ENCODE measurements around the gene ZXDC. TPM values are rescaled to one million over a fixed set of nuclear protein-coding genes. Genes with fewer than 3 reads are reported as not detected.

The ZXDC gene
- total RNA-seq, 1 experiment from 2014 or later, result 28.3 TPM

GRCh38 chr3:126486360-126486847, 10.7 kb upstream of the ZXDC start:
- no peak overlapping the region for H4K91ac ChIP-seq (ENCODE audit: insufficient read length, low read depth, low read length)
- H2BK120ac ChIP-seq (ENCODE audit: low read depth, low read length, poor library complexity, severe bottlenecking), result no peak overlapping the region
- no peaks in the 10 kb centered on the region for H3K79me2 ChIP-seq (ENCODE audit: insufficient read depth, low read length)
- no peak overlapping the region for H2BK20ac ChIP-seq (ENCODE audit: low read depth, low read length, poor library complexity, severe bottlenecking)
- no peak overlapping the region for H2BK5ac ChIP-seq (ENCODE audit: insufficient read length, low read length)
- H3K27ac ChIP-seq (ENCODE audit: insufficient read length, low read depth, low read length), result no peak overlapping the region
- no peaks in the 10 kb centered on the region for H4K20me1 ChIP-seq (ENCODE audit: control insufficient read depth, insufficient read depth, insufficient read length)
- H3K4me1 ChIP-seq (ENCODE audit: insufficient read depth, low read length), result peaks cover 8% of the 10 kb centered on the region; the same call in 1 of the 2 replicates
- Mint-ChIP-seq H3K36me3 (ENCODE audit: insufficient read depth in 1 of 3, low read depth in 3 of 3) (no peaks in the 10 kb centered on the region), H3K4me3 (no peak overlapping the region), H3K27ac (no peak overlapping the region; a peak in 1 of 7 replicates), H3K9me3 (no peaks in the 10 kb centered on the region; a peak in 1 of 5 replicates), H3K27me3 (ENCODE audit: low read depth) (peaks cover 5% of the 10 kb centered on the region), H3K4me1 (peaks cover 32 to 44% of the 10 kb centered on the region in 2 experiments)
- DNase-seq, result no peak
- no peak overlapping the region for H2AK5ac ChIP-seq (ENCODE audit: insufficient read length, low read length)
- no peak overlapping the region for H2AFZ ChIP-seq (ENCODE audit: low read length)
- H2BK12ac ChIP-seq (ENCODE audit: insufficient read length, low read depth, low read length), result no peak overlapping the region
- H3K23ac ChIP-seq (ENCODE audit: insufficient read length, low read depth, low read length), result no peak overlapping the region
- no peak overlapping the region for H3K14ac ChIP-seq (ENCODE audit: insufficient read depth, low read length)
- no peak for TF ChIP-seq CTCF (conservative IDR thresholded peaks at IDR 0.05)
- WGBS (ENCODE audit: extremely low coverage, insufficient read length, low lambda C conversion rate), result no CpG with 5 or more reads among the region's 14 CpGs
- no peak overlapping the region for H3T11ph ChIP-seq (ENCODE audit: low read length)
- H3K9me3 ChIP-seq (ENCODE audit: control insufficient read depth, low read depth, low read length), result no peaks in the 10 kb centered on the region
- H3K4ac ChIP-seq (ENCODE audit: low read depth, low read length), result no peak overlapping the region; the same call in 1 of the 2 replicates
- no peak overlapping the region for H3K56ac ChIP-seq (ENCODE audit: insufficient read length, low read depth, low read length)
- H3K9ac ChIP-seq (ENCODE audit: extremely low read depth, insufficient read length, low read length), result no peak overlapping the region
- H4K8ac ChIP-seq (replicated peaks; ENCODE audit: insufficient read length, low read depth, low read length), result no peak overlapping the region
- H3K4me2 ChIP-seq (ENCODE audit: insufficient read depth, insufficient read length, low read length), result no peak overlapping the region
- no peak overlapping the region for H3K18ac ChIP-seq (ENCODE audit: insufficient read length, low read depth, low read length)
- H4K5ac ChIP-seq (ENCODE audit: insufficient read length, low read depth, low read length), result no peak overlapping the region
- no peaks in the 10 kb centered on the region for H3K23me2 ChIP-seq (ENCODE audit: insufficient read length, low read depth, low read length, poor library complexity, severe bottlenecking)
- no peaks in the 10 kb centered on the region for H3K79me1 ChIP-seq (ENCODE audit: insufficient read depth, low read depth, low read length, poor library complexity, severe bottlenecking)
- no peak overlapping the region for H2BK15ac ChIP-seq (ENCODE audit: low read depth, low read length)
- H3K27me3 ChIP-seq (ENCODE audit: insufficient read depth, low read length), result no peaks in the 10 kb centered on the region
